Thoracic aorta (tissue), 2 donors: ENCODE results near the gene PTPN2. TPM values are rescaled to one million over a fixed set of nuclear protein-coding genes. Genes with fewer than 3 reads are reported as not detected.

Experiments used
- ATAC-seq: fragments of 150-250 bp; one replicate; pipeline ENCODE4 v1.8.0; 2017; ENCODE audit warnings: low read depth; ENCODE audit not compliant: insufficient number of reproducible peaks, low FRiP score
- DNase-seq: peaks from one replicate; pipeline ENCODE4 v3.0.0-alpha.2; 2020; ENCODE audit warnings: low spot score
- H3K27ac ChIP-seq, 2 donors: fragments of 200-600 bp; sonication (generic); 1 replicate in 1 of 2; 2 replicates in 1 of 2; pipeline ENCODE4 v1.5.1; 2016; ENCODE audit warnings: mild to moderate bottlenecking in 2 of 2, moderate library complexity in 2 of 2
- H3K27me3 ChIP-seq: fragments of 200-600 bp; sonication (generic); replicated peaks from 2 replicates; pipeline ENCODE4 v1.6.0; 2016; ENCODE audit warnings: mild to moderate bottlenecking; ENCODE audit not compliant: insufficient read depth
- H3K36me3 ChIP-seq: fragments of 200-600 bp; sonication (generic); one replicate; pipeline ENCODE4 v1.5.1; 2016
- H3K4me1 ChIP-seq, 2 donors: fragments of 200-600 bp; sonication (generic); 1 replicate in 1 of 2; 2 replicates in 1 of 2; pipeline versions ENCODE4 v1.5.1 to v1.6.0; 2016; ENCODE audit warnings: low read depth in 2 of 2, mild to moderate bottlenecking in 1 of 2; ENCODE audit not compliant: control insufficient read depth in 1 of 2
- H3K4me3 ChIP-seq: fragments of 200-600 bp; sonication (generic); 2 replicates; pipeline ENCODE4 v1.5.1; 2016; ENCODE audit warnings: mild to moderate bottlenecking
- H3K9me3 ChIP-seq: fragments of 200-600 bp; sonication (generic); 2 replicates; pipeline ENCODE4 v1.5.1; 2016
- CTCF ChIP-seq: fragments of 200-600 bp; sonication (generic); IDR thresholded peaks from one replicate; pipeline ENCODE4 v1.5.1; 2019; ENCODE audit warnings: antibody characterized with exemption
- total RNA-seq, 2 donors: library from RNA; depleted of rRNA; stranded (reverse); fragments of >200 nt; gene quantifications; one replicate each; pipeline versions ENCODE4 v1.1.0 to v1.2.3, GENCODE V29; 2016

PTPN2 gene
- total RNA-seq, 2 donors from 2014 or later: 29.4 to 62.8 TPM

- no peak for TF ChIP-seq CTCF
- H3K27me3 ChIP-seq: no peaks in the 10 kb centered on the region
- no peak for ATAC-seq
- H3K4me3 ChIP-seq: no peak overlapping the region
- DNase-seq: no peak
- H3K9me3 ChIP-seq: no peaks in the 10 kb centered on the region
- H3K27ac ChIP-seq: no peak overlapping the region
- no peaks in the 10 kb centered on the region for H3K36me3 ChIP-seq
- no peaks in the 10 kb centered on the region for H3K4me1 ChIP-seq
Observed at GRCh38 chr18:12895014-12895413, 11.0 kb upstream of the PTPN2 start.

- Histone ChIP-seq H3K27ac (no peak overlapping the region), H3K27me3 (no peaks in the 10 kb centered on the region), H3K9me3 (no peaks in the 10 kb centered on the region), H3K4me1 (no peaks in the 10 kb centered on the region), H3K4me3 (no peak overlapping the region), H3K36me3 (no peaks in the 10 kb centered on the region)
- no peak for DNase-seq
- no peak for ATAC-seq
- no peak for TF ChIP-seq CTCF
Observed at GRCh38 chr18:12891561-12891960, 7.5 kb upstream of the PTPN2 start.

GRCh38 chr18:12890964-12891363 lies 6.9 kb upstream of the PTPN2 start:
- Histone ChIP-seq H3K9me3 (no peaks in the 10 kb centered on the region), H3K27me3 (no peaks in the 10 kb centered on the region), H3K4me1 (no peaks in the 10 kb centered on the region), H3K27ac (no peak overlapping the region), H3K4me3 (no peak overlapping the region), H3K36me3 (no peaks in the 10 kb centered on the region)
- no peak for ATAC-seq
- no peak for DNase-seq
- no peak for TF ChIP-seq CTCF

GRCh38 chr18:12886498-12887126 lies 2.6 kb upstream of the PTPN2 start:
- no peak for TF ChIP-seq CTCF
- peaks cover 5 to 22% of the 10 kb centered on the region in 2 donors for H3K4me1 ChIP-seq
- ATAC-seq: no peak

GRCh38 chr18:12885500-12885899 lies 1.5 kb upstream of the PTPN2 start:
- Histone ChIP-seq H3K27ac (no peak overlapping the region), H3K9me3 (no peaks in the 10 kb centered on the region), H3K27me3 (no peaks in the 10 kb centered on the region), H3K4me3 (no peak overlapping the region), H3K36me3 (no peaks in the 10 kb centered on the region), H3K4me1 (peaks cover 5 to 30% of the 10 kb centered on the region in 2 donors)
- ATAC-seq: no peak
- DNase-seq: no peak
- no peak for TF ChIP-seq CTCF

More at GRCh38 chr18:12886498-12887126, 2.6 kb upstream of the PTPN2 start:
- DNase-seq: no peak
- no peak overlapping the region for H3K27ac ChIP-seq
- H3K27me3 ChIP-seq: no peaks in the 10 kb centered on the region
- no peak overlapping the region for H3K4me3 ChIP-seq
- H3K36me3 ChIP-seq: no peaks in the 10 kb centered on the region
- H3K9me3 ChIP-seq: no peaks in the 10 kb centered on the region
